Superior temporal gyrus (tissue), 1 donor: Measurements from ENCODE around the gene TMEM106B.
"Not testable (repeated sequence)": the region's sequence is repeated elsewhere in the genome, so short reads cannot be mapped to it uniquely, and the experiment has no call there.

ENCODE experiments used
- DNase-seq: peaks from one replicate; pipeline ENCODE4 v3.0.0-alpha.2; 2016; ENCODE audit errors: extremely low spot score

TMEM106B gene

DNA sequence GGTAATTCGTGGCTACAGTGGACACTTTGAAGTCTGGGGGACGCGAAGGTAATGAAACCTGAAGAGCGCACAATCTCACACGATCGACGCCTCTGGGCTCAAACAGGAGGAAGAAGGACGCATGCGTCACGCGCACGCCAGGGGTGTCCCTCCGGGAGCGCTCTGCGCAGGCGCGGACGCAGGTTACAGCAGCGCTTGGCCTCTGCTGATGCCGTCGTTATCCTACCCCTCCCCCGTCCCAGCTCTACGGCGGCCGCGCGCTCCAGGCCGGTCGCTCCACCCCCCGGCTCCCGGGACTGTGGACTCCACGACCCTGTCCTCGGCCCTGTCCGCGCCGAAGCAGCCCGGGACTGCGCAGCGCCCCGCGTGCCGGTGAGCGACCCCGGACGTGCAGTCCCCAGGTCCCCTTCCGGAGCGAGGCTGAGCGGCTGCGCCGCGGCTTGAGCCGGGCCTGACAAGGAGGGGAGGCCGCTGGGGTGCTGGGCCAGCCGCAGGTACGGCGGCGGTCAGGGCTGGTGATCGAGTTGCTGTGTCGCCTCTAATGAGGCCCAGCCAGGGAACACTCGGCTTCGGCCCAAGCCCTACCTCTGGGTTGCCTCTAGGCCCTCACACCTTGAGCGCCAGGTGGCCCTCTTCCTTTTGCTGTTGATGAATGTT is at the start of gene TMEM106B:
Gene TMEM106B, plus strand, starts transcription at position 241 of the 657 bp plus-strand sequence. CDS start 3,517 bp downstream, outside the sequence.
- DNase-seq, result peak; percentile 98

DNA sequence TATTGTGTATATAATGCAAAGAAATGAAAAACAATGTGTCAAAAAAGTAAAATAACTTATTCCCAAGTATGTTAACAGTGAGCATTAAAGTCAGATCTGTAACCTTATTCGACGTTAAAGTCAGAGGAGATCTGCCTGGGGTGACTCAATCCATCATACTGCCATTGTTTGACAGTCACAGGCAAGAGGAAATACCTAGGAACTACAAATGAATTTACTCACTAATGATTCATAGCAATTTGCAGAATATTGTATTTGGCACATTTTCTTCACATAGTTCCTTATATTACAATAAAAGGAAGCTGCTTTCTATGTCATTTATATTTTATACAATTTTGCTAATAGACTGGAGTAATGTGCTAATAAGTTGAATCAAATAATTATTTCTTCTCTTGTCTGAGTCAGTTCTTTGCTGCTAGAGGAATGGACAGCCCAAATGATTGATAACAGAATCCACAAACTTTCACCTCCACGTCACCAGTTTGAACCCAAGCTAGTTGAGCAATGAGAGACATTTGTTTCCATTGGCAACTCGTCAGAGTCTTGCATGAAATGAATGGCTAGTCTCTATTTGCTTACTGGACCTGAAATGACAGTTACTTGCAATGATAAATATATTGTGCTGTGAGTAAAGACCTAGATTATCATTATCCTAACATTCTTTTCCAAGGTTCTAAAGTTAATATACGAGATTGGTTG is 48.5 kb upstream of the TMEM106B start:
- no peak for DNase-seq

DNA sequence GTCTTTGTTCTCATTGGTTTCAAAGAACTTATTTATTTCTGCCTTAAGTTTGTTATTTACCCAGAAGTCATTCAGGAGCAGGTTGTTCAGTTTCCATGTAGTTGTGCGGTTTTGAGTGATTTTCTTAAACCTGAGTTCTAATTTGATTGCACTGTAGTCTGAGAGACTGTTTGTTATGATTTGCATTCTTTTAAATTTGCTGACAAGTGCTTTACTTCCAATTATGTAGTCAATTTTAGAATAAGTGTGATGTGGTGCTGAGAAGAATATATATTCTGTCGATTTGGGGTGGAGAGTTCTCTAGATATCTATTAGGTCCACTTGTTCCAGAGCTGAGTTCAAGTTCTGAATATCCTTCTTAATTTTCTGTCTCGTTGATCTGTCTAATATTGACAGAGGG is 43.0 kb upstream of the TMEM106B start:
- DNase-seq, result not testable (repeated sequence)

- DNase-seq, result not testable (repeated sequence)
Observed at GRCh38 chr7:12169981-12170820, 40.9 kb upstream of the TMEM106B start.

GRCh38 chr7:12173671-12174070 is 37.4 kb upstream of the TMEM106B start:
- DNase-seq, result no peak

DNA sequence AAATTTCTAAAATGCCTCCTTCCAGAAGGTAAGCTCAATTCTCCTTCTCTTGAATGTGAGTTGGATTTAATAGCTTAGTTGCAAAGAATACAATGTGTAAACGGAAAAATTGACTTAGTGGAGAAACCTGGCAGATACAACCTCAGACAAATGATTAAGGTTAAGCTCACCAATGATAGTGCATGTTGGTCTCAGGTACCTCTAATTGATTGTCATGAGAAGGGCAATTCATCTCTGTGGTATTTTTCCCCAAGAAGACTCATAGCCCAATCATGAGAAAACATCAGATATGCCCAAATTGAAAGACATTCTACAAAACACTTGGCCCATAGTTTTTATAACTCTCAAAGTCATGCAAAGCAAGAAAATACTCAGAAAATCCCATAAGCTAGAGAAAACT is 36.2 kb upstream of the TMEM106B start:
- no peak for DNase-seq

DNA sequence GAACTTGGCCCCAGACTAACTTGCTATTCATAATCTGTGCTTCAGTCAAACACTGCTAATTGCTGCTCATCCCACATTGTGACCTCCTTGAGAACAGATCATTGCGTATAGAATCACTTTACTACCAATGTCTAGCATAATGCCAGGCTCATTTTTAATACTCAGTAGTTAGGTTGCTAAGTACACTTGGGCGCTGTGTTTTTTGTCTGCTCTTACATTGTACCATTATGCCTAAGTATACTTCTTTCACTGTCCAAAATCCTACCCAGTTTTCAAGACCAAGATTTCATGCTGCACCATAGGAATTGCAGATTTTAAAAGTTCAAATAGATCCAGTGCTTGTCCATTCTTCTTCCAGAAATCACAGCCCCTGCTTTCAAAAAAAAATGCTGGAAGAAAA is 32.8 kb upstream of the TMEM106B start:
- DNase-seq, result no peak

DNA sequence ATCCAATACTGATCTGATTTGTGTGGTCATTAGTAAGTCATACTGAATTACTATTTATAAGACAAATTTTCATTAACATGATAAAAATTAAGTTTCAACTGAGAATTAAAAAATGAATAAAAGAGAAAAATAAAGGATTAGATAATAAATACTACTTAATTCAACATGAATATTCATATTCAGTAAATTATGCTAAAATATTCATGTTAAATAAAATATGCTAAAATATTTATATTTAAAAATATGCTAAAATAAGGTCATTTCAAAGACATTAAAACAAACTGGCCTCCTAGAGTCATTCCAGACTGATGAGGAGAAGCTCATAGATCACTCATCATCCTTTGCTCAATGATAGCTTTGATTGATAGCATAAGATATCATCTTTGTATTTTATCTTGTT is 16.7 kb upstream of the TMEM106B start:
- no peak for DNase-seq

DNA sequence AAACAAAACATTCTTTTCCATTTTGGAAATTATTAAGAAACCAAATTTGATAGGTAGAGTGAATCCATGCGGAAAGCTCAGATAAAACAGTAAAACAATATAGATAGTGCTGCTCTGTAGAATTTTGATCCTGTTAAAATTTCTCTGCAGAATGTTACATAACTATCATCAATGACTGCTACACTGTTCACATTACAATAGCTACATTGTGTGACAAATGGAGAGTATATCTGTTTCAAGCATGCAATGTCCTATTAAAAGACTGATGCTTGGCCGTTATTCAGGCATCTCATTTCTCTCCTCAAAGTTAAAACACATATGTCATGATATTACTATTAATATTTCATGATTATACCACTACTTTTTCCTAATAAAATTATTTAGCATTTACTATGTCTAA is 14.7 kb upstream of the TMEM106B start:
- DNase-seq, result no peak

- no peak for DNase-seq
Observed at GRCh38 chr7:12199363-12199762, 11.7 kb upstream of the TMEM106B start.

DNA sequence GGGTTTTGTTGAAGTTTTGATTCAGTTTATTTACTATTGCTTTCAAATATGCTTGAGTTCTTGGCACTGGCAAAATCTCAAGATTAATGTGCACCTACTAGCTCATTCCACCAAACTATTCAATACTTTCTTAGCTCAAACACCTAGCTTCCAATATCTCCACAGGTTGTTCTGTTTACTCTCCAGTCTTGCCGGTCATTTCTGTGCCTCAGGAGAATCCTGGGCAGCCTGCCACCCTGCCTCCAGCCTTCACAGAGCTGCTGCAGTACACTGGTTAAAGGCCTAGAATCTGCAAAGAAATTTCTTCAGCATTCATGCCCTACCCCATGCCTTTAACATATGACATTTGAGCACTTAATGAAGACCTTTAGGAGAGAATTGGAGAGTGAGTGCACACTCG is 4.0 kb upstream of the TMEM106B start:
- no peak for DNase-seq

DNA sequence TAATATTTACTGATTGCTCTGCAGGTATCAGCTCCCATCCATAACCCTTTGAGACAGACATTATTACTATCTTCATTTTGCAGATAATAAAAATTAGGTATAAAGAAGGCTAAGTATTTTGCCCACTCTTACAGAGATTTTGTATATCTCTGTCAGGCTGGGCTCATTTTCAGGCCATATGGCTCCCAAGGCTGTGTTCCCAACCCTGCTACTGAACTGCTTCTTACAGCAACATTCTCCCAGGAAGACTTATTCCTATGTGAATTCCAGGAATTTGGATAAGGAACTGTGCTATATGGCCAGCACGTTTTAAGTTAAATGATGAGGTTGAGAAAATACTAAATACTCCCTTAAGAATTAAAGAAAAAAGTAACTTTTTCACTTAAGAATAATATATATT is 1.9 kb upstream of the TMEM106B start:
- no peak for DNase-seq

DNA sequence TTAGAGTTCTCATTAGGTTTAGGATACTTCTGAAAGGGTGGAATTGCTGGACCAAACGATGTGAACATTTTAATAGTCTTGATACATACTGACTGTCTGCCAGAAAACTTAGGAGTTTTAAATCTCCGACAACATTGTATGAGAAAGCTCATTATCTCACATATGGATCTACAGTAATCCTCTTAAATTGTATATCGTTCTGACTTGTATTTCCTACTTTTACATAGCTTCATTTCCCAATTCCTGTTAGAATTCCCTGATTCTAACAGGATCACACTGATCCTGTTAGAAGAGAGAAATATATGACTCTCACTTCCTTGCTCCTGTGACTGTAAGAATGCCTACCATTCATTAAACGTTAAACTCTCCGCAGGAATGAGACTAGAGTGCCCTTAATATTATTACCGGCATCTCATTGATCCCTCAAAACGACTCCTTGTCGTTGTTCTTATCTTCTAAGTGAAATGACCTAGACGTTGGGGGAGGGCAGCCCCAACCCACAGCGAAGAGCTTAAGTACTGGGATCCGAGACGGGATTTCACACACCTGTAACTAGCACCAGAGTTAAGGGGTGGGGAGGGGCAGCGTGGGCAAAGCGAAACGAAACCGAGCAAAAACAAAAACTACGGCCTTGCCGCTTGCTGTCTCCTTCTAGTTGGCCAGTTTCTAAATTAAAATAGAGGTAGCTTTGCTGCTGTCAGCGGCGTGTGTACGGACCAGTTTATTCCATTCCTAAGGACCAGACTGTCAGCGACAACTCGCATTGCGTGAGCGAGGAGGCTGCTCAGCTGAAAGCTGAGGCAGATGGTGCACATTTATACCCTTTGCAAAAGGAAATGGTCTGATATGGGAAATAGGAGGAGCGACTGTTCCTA is 678 bp upstream of the TMEM106B start:
- peak; percentile 61 for DNase-seq

- DNase-seq, result peak; percentile 58
Observed at GRCh38 chr7:12211711-12212485, 804 bp downstream of the TMEM106B start.

GRCh38 chr7:12217311-12217710 is 6.2 kb downstream of the TMEM106B start:
- no peak for DNase-seq

- no peak for DNase-seq
Observed at GRCh38 chr7:12220389-12221046, 9.4 kb downstream of the TMEM106B start.

- no peak for DNase-seq
Observed at GRCh38 chr7:12221414-12221813, 10.3 kb downstream of the TMEM106B start.

DNA sequence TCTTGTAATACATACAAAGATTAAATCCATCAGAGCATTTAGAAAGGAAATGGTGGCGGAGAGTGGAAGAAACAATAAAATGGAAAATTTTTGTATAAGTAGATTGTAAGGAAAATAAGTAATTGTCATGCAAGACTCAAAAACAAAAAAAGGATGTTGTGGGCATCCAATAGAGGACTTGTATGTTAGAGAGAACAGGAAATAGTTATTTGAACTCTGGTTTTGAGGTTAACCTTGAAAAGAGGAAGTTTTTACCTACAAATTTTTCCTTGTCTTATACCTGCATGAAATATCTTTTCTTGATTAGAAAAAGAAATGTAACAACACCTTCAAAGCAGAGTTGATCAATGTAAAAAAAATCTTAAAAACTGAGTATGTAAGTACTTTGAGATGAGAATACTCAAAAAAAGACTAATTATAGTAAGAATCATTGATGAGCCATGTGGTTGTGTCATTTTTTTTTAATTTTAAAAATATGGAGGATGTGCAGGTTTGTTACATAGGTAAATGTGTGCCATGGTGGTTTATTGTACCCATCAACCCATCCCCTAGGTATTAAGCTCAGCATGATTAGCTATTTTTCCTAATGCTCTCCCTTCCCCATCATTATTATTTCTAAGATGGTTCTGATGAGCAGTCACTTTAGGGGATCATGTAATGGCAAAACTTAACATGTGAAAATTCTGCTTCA is 11.9 kb downstream of the TMEM106B start:
- DNase-seq, result no peak

- DNase-seq, result not testable (repeated sequence)
Observed at GRCh38 chr7:12225017-12225416, 13.9 kb downstream of the TMEM106B start.

DNA sequence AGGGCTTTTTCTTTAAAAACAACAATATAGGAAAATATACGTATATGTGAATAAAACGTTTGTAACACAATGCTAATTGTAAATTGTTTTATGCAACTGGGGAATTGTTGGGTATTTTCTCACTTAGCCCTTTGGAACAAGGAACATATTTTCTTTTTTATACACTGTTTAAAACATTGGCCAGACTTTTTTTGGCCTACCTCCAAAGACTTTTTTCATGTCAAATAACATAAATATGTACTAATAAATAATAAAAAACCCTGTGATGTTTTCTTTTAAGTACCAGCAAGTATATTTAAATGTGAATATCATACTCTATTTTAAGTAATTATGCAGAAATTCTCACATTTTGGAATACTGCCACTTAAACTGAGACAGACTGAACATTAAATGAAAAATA is 15.7 kb downstream of the TMEM106B start:
- no peak for DNase-seq
